NCI-H510A treated with DMSO at 0.1 percent for 48 hours (cell line): ENCODE measurements around the gene ARHGAP40.

Experiments
- DNase-seq: peaks from one replicate; lab custom pipeline; 2025; lab: John Stamatoyannopoulos, UW

The ARHGAP40 gene

DNA sequence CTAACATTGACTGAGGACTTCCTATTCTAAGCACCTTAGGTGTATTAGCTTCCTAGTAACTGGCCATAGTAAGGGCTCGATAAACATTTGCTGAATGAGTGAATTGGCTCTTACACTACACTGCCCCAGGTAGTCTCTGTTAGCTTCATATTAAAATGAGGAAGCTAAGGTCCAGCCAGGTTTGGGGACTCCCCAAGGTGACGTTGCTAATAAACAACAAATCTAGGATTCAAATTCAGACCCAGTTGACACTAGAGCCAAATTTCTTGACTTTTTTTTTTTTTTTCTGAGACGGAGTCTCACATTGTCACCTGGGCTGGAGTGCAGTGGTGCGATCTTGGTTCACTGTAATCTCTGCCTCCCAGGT lies 16.2 kb downstream of the ARHGAP40 start:
- DNase-seq, result no peak

DNA sequence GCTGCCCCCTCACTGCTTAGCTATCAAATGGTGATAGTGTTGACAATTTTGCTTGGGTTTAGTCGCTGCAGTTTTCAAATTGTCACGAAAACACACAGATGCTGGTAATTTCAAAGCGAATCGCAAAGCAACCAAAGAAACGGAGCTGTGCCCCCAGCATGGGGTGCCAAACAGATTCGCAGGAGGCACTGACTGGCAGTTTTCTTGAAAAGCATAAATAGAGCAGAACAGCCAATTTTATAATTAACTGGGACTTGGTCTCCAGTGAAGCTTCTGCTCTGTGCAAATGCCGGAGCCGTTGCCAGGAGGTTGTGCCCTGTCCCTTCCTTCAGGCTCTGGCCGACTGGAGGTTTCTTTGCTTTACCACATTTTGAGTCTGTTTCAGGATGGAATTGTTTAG lies 18.8 kb downstream of the ARHGAP40 start:
- no peak for DNase-seq

DNA sequence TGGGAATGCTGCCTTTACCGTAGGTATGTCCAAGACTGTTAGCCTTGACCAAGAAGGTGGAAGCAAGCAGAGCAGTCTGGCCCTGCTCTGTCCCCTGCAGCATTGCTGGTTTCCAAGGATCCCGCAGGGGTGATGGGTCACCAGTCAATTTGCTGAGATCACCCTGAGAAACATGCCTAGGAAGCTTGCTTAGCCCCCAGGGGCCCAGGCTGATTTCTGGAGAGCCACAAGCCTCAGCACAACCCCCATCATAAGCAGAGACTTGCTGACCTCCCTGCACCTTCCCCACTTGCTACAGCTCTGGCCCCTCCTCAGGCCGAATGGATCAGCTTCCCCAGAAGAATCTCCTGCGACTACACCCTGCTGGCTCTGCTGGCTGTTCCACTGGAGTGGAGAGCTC lies 21.5 kb downstream of the ARHGAP40 start:
- DNase-seq, result no peak

DNA sequence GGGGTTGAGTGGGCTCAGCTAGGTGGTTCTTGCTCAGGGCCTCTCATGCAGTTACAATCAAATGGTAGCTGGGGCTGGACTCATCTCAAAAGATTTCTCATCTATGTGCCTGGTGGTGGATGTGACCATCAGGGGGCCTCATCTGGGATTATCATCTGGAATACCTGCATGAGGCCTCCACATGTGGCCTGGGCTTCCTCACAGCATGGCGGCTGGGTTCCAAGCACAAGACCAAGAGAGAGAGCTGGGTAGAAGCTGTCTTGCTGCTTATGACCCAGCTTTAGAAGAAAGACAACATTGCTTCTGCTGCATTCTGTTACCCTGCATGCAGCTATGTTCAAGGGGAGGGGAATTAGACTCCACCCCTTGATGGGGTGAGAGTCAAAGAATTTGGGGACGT lies 22.5 kb downstream of the ARHGAP40 start:
- no peak for DNase-seq

DNA sequence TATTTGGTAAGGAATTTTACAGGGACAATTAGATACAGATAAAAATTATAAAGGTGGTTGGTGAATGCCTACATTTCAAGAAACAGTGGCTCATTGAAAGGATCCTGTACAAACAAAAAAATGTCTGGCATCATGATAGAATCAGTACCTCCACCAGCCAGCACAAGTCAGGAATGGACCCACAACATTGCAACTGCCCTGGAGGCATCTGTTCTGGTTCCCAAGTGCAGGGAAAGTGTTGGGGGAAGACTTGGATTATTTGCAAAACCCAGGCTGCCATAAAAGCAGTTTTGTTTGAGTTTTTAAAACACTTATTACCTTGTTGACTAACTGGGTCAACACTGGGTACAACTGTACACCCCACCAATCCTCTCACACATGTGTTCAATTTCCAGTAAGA lies 24.3 kb downstream of the ARHGAP40 start:
- DNase-seq, result no peak

DNA sequence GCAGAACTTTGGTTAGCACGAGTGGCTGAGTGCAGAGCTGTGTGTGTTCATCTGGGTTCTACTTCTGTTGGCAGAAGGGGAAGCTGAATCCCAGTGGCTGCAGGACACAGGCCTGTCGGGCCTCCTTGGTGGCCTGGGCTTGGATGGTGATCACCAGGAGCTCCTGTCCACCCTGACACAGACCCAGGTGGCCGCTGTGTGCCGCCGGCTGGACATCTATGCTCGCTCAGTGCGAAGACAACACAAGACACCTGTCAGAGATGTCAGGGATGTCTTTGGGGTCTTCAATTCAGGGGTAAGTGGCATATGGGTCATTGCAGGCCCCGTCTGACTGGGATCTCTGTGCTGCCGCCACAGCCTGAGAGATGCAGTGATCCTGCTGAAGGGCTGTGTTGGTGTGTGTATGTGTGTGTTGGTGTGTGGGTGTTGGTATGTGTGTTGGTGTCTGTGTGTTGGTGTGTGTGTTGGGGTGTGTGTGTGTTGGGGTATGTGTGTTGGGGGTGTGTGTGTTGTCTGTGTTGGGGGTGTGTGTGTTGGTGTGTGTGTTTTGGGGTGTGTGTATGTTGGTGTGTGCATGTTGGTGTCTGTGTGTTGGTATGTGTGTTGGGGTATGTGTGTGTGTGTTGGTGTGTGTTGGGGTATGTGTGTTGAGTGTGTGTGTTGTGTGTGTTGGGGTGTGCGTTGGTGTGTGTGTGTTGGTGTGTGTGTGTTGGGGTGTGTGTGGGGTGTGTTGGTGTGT lies 25.5 kb downstream of the ARHGAP40 start:
- DNase-seq, result no peak

DNA sequence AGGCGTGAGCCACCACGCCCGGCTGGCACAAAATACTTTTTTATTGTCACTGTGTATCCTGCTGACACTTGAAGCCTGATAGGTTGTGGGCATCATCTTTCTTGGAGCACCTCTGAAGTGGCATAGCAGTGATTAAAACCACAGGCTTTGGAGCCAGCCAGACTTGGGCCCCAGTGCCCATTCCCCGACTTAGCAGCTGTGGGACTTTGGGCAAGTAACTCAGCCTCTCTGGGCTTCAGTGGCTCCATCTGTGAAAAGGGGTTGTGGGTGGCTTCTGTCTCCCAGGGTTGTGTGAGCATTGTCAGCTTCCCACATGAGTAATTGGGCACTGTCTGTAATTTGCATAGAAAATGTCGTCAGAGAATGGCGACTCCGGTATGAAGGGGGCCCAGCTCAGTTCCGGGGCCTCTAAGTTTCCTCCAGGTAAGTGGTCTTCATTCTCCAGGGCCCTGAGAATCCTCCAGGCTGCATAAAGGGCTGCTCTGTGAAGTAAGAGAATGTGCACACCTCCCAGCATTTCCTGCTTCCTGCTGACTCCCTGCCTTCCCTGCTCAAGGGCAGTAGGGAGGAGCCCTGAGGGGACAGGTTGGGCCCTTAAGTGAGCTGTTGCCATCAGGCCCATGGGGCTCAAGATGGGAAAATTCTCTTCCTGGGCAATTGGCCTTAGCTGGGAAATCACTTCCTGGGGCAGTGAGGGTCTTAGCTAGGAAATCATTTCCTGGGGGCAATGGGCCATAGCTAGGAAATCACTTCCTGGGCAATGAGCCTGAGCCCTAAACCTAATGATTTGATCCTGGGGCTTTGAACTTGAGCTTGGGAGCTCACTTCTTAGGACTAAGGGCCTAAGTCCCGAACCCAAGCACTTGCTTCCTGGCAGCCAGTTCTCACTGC lies 27.2 kb downstream of the ARHGAP40 start:
- no peak for DNase-seq

DNA sequence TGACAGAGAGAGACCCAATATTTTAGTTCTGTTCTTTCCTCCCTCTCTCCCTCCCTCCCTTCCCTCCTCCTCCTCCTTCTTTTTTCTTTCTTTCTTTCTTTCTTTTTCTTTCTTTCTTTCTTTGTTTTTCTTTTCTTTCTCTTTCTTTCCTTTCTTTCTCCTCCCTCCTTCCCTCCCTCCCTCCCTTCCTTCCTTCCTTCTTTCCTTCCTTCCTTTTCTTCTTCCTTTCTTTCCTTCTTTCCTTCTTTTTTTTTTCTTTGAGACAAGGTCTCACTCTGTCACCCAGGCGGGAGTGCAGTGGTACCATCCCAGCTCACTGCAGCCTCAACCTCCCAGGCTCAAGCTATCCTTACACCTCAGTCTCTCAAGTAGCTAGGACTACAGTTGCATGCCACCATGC lies 28.4 kb downstream of the ARHGAP40 start:
- DNase-seq, result no peak

DNA sequence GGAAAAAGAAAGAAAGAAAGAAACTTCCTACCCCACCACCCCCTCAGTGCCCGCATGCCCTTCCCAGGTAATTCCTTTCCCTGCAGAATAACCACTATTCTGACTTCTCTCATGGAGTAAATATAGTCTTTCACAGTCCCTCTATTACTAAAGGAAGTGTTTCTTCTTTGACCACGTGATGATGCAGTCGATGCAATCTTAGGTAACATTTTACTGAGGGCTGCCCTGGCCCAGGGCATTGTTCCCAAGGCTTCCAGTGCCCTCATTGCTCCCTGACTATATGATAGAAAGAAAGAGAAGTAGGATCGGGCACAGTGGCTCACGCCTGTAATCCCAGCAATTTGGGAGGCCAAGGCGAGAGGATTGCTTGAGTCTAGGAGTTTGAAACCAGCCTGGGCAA lies 29.1 kb downstream of the ARHGAP40 start:
- no peak for DNase-seq

DNA sequence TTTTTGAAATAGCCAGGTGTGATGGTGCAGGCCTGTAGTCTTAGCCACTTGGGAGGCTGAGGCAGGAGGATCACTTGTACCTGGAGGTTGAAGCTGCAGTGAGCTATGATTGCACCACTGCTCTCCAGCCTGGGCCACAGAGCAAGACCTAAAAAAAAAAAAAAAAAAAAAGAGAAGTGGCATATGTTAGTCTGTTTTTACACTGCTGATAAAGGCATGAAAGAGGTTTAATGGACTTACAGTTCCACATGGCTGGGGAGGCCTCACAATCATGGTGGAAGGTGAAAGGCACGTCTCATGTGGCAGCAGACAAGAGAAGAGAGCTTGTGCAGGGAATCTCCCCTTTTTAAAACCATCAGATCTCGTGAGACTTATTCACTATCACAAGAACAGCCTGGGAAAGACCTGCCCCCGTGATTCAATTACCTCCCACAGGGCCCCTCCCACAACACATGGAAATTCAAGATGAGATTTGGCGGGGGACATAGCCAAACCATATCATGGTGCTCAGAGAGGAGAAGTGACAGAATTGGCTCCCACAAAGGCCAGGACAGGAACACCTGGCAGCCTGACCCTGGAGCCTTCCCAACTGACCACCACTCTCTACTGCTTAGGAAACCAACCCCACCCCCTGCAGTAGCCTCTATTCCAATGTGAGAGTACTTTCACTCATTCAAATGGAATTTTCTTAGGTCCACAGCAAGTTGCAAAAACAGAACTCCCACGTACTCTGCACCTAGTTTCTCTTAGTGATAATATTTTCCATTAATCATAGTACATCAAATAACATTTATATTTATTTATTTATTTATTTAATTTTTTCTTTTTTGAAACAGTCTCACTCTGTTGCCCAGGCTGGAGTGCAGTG lies 29.8 kb downstream of the ARHGAP40 start:
- DNase-seq, result no peak

DNA sequence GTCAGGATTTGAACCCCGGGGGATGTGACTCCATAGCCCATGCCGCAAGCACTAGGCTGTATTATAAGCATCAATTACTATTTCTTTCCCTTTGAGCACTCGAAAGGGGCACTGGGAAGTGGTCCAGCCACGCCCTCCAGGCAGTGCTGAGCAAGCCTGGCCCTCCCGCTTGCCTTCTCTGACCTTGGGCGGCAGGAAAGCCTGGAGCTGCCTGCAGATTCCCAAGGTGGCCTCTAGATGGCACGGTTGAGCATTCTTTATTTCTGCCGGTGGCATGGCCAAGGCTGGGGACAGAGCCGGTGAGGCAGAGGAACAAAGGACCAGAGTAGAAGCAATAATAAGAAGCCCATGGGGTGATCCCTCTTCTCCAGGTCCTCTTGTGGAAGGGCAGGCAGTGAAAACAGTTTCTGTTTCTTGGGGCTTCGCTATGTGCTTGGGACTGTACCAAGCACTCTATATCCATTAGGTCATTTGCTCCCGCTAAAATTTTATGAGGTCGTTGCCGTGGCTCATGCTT lies 32.0 kb downstream of the ARHGAP40 start:
- DNase-seq, result peak; percentile 75

DNA sequence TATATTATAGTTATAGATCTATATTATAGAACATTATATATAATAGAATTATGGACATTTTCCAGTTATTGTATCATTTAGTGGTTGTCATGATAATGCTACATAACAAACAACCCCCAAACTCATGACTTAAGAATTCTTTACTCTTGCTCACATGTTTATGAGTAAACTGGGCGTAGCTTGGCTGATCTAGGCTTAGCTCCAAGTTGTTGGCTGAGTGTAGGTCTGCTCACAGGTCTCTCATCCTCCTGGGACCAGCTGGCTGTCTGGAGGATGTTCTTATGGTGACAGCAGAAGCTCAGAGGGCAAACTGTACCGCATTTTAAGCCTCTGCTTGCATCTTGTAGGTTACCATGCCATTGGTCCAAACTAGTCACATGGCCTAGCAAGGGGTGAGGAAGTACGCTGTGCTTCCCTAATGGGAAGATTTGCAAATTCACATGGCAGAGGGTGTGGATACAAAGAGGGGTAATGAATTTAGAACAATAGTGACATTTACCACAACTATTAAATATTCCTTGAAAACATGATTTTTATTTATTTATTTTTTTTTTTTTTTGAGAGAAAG lies 34.2 kb downstream of the ARHGAP40 start:
- no peak for DNase-seq

DNA sequence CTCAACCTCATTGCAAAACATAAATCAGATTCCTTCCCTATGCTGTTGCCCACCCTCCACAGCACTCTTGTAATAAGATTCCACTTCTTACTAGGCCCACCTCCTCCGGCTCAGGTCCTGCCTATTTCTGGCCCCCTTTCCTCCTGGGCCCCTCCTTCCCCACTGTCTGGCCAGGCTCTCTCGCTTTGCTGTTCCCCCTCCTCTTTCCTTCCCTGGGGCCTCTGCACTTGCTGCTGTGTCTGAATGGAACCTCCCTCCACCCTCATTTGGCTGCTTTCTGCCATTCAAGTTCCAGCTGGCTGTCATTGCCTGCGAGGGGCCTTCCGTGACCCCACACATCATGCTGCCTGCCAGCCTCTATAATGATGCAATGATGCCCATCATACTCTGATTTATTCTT lies 38.9 kb downstream of the ARHGAP40 start:
- no peak for DNase-seq

DNA sequence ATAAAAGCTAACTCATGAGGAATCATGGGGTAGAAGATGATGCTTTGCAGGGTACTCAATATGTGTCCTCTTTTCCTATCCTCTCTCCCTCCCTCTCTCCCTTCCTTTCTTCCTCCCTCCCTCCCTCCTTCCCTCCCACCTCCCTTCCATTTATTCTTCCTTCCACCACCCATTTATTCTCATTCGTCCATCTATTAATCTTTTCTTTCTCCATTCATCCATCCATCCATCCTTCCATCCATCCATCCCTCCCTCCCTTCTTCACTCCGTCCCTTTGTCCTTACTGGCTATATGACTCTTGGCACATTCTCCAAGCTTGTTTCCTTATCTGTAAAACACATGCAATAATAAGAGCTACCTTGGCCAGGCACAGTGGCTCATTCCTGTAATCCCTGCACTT lies 40.9 kb downstream of the ARHGAP40 start:
- DNase-seq, result no peak

DNA sequence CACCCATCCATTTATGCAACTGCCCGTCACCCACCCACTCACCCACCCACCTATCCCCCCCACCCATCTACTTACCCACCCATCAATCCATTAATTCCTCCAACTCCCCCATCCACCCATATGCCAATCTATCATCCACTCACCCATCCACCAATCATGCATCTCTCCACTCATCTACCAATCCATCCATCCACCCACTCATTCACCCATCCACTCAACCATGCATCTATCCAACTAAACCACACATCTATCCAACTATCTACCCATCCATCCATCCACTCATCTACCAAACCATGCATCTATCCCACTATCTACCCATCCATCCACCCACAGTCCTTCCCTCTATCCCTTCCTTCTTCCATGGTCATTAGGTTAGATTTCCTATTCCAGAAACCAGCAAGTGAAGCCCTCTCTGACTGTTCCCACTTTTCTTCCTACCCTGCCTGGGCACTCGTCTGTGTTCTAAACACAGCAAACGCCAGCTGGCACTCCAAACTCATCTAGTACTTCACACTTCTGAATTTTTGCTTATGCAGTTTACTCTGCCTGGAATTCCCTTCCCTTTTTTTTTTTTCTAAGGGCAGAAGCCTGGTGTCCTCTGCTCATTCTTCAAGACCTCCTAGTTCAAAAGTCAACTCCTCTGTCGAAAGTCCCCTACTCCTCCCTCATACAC lies 43.1 kb downstream of the ARHGAP40 start:
- DNase-seq, result no peak

DNA sequence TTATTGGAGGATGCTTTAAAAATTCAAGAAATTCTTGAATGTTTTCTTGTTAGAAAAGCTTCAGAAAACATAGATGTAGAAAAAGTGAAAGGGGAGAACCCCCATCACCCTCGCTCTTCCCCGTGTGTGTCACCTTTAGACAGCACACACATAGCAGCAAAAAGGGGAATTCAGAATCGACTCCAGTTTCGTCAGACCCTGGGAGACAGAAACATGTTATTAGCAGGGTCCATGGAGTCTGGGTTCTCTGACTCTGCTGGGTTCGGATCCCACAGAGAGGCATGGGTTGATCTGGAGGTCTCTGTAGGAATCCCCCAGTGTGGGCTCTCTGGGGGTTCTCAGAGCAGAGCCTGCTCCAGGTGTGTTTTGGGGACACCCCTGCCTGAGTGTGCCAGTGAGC lies 43.7 kb downstream of the ARHGAP40 start:
- DNase-seq, result no peak

DNA sequence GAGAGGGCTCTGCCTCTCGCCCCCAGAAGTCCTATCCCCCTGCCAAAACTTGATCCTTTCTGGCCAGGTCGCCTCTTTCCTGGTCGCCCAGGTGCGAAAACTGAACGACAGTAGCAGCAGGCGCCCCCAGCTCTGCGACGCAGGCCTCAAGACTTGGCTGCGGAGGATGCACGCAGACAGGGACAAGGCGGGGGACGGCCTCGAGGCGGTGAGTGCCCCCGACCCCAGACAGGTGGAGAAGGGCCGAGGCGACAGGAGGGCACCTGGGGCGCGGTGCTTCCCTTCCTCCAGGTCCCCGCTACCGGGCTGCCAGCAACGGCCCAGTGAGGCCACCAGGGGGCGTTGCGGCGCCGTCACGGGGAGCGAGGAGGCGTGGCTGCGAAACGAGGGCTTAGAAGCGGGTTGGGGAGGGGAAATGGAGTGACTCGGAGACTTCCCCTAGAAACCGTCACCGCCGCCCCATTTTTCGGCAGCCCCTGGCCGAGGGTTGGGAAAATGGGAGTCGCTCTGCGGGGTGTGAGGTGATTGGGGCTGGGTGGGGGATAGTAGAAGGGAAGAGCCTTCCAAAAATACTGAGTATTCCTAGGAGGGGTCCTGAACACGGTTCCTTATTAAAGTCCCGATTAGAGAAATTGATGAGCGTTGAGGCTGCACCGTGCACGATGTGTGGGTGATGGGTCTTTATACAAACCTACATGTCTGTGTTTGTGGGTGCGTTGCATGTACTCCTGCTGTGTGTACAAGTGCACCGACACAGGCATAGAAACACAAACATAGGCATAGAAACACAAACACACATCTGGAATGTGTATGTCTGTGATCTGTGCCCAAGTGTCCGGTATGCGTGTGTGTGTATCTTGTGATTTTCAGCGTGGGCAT lies 44.6 kb downstream of the ARHGAP40 start:
- DNase-seq, result peak; percentile 66

DNA sequence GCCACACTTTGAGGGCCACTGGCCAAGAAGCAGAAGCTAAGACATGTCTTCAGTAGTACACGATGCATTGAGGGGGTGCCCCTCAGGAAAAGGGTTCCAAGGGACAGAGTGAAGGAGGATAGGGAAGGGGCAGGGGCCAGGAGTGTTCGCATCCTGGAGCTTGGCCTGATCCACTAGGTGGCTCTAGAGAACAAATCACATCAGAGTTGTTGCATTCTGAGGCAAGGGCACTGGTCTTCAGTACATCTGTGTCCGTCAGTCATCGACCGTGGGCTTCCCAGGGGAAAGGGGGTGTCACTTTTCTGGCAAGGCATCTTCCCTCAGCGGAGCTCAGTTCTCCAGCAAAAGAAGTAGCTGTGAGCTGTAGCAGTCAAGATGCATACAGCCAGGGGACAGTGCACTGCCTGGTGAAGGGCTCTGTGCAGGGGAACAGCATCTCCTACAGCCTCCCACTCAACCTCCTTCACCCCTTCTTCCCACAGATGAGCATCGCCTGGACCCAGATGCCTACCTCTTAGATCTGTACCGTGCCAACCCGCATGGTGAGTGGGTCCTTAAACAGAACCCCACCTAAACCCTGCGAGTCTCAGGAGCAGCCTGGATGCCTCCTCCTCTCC lies 47.8 kb downstream of the ARHGAP40 start:
- DNase-seq, result no peak

DNA sequence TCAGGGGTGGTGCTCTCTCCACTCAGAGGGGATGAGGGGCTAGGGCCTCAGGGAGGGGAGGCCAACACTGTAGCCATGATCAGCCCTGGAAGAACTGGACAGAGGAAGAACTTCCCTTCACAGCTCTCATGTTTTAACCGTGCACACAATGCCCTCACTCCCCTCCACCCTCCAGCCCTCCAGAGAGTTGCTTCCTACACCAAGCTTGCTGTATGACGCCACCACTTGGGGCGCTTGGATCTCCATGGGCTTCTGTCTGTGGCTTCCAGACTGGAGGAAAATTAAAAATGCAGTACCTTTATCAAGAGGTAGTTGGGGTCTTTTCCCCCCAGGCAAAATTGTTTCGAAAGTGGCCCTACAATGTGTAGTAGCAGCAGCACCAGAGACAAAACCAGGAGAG lies 48.4 kb downstream of the ARHGAP40 start:
- no peak for DNase-seq

DNA sequence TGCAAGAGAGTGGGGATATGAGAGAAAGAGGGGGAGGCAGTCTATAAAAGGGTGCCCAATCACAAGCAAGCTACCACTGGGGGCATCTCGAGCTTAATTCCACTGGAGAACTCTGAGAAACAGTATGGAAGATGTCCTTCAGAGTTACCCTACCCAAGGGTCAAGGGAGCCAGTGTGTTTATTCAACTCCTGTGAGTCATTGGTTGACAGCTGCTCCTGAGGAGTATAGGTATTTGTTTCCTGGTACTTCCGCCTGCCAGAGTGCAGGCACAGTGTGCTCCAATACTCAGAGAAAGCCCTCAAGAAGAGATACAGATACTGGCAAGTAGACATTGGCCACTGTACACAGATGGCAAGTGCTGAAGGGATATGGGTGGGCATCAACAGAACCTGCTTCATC lies 49.5 kb downstream of the ARHGAP40 start:
- DNase-seq, result no peak
